ENCODE data around the gene CAMKK1.
A peak's percentile ranks its signal among the peaks of the same experiment; 100 is the strongest.

The CAMKK1 gene

GRCh38 chr17:3925684-3926485, 33.0 kb upstream of the CAMKK1 start:
- no peaks in the 10 kb centered on the region for H3K4me1 ChIP-seq (ENCODE audit: insufficient read depth, low read length)
- no peak overlapping the region for H3K4me3 ChIP-seq (ENCODE audit: low read depth in 1 of 2, low read length in 2 of 2)

GRCh38 chr17:3924512-3925350, 31.9 kb upstream of the CAMKK1 start:
- Histone ChIP-seq H3K9me3 (ENCODE audit: low read length) (no peaks in the 10 kb centered on the region), H3K36me3 (ENCODE audit: insufficient read depth, low read length) (no peaks in the 10 kb centered on the region), H3K27ac (ENCODE audit: low read depth, low read length) (peak overlapping the region; percentile 52), H3K27me3 (ENCODE audit: control insufficient read depth in 1 of 2, insufficient read depth in 2 of 2, low read length in 2 of 2) (no peaks in the 10 kb centered on the region), H3K9ac (ENCODE audit: low read length) (no peak overlapping the region), H3K4me3 (ENCODE audit: low read depth in 1 of 2, low read length in 2 of 2) (no peak overlapping the region), H3K4me1 (ENCODE audit: insufficient read depth, low read length) (no peaks in the 10 kb centered on the region)

More at GRCh38 chr17:3925684-3926485, 33.0 kb upstream of the CAMKK1 start:
- no peaks in the 10 kb centered on the region for H3K27me3 ChIP-seq (ENCODE audit: control insufficient read depth in 1 of 2, insufficient read depth in 2 of 2, low read length in 2 of 2)
- no peak overlapping the region for H3K9ac ChIP-seq (ENCODE audit: low read length)
- no peaks in the 10 kb centered on the region for H3K36me3 ChIP-seq (ENCODE audit: insufficient read depth, low read length)
- H3K27ac ChIP-seq (ENCODE audit: low read depth, low read length): no peak overlapping the region
- H3K9me3 ChIP-seq (ENCODE audit: low read length): no peaks in the 10 kb centered on the region

- Histone ChIP-seq H3K27me3 (ENCODE audit: control insufficient read depth in 1 of 2, insufficient read depth in 2 of 2, low read length in 2 of 2) (no peaks in the 10 kb centered on the region), H3K4me1 (ENCODE audit: insufficient read depth, low read length) (no peaks in the 10 kb centered on the region), H3K9ac (ENCODE audit: low read length) (no peak overlapping the region), H3K4me3 (ENCODE audit: low read depth in 1 of 2, low read length in 2 of 2) (no peak overlapping the region), H3K36me3 (ENCODE audit: insufficient read depth, low read length) (no peaks in the 10 kb centered on the region), H3K27ac (ENCODE audit: low read depth, low read length) (no peak overlapping the region), H3K9me3 (ENCODE audit: low read length) (no peaks in the 10 kb centered on the region)
Measured at GRCh38 chr17:3923466-3924190, 30.8 kb upstream of the CAMKK1 start.

GRCh38 chr17:3922765-3923164, 29.9 kb upstream of the CAMKK1 start:
- Histone ChIP-seq H3K9ac (ENCODE audit: low read length) (no peak overlapping the region), H3K36me3 (ENCODE audit: insufficient read depth, low read length) (no peaks in the 10 kb centered on the region), H3K27me3 (ENCODE audit: control insufficient read depth in 1 of 2, insufficient read depth in 2 of 2, low read length in 2 of 2) (no peaks in the 10 kb centered on the region), H3K9me3 (ENCODE audit: low read length) (no peaks in the 10 kb centered on the region), H3K4me1 (ENCODE audit: insufficient read depth, low read length) (no peaks in the 10 kb centered on the region), H3K4me3 (ENCODE audit: low read depth in 1 of 2, low read length in 2 of 2) (no peak overlapping the region), H3K27ac (ENCODE audit: low read depth, low read length) (no peak overlapping the region)

GRCh38 chr17:3921502-3922319, 28.9 kb upstream of the CAMKK1 start:
- H3K9me3 ChIP-seq (ENCODE audit: low read length): no peaks in the 10 kb centered on the region
- H3K27me3 ChIP-seq (ENCODE audit: control insufficient read depth in 1 of 2, insufficient read depth in 2 of 2, low read length in 2 of 2): no peaks in the 10 kb centered on the region
- H3K27ac ChIP-seq (ENCODE audit: low read depth, low read length): no peak overlapping the region
- H3K4me3 ChIP-seq (ENCODE audit: low read depth in 1 of 2, low read length in 2 of 2): no peak overlapping the region
- H3K36me3 ChIP-seq (ENCODE audit: insufficient read depth, low read length): no peaks in the 10 kb centered on the region
- no peaks in the 10 kb centered on the region for H3K4me1 ChIP-seq (ENCODE audit: insufficient read depth, low read length)
- no peak overlapping the region for H3K9ac ChIP-seq (ENCODE audit: low read length)

- Histone ChIP-seq H3K27ac (ENCODE audit: low read depth, low read length) (no peak overlapping the region), H3K9me3 (ENCODE audit: low read length) (no peaks in the 10 kb centered on the region)
Measured at GRCh38 chr17:3921006-3921405, 28.2 kb upstream of the CAMKK1 start.

GRCh38 chr17:3919123-3919624, 26.3 kb upstream of the CAMKK1 start:
- H3K27me3 ChIP-seq (ENCODE audit: control insufficient read depth in 1 of 2, insufficient read depth in 2 of 2, low read length in 2 of 2): no peaks in the 10 kb centered on the region
- H3K9ac ChIP-seq (ENCODE audit: low read length): no peak overlapping the region
- no peak overlapping the region for H3K4me3 ChIP-seq (ENCODE audit: low read depth in 1 of 2, low read length in 2 of 2)
- no peaks in the 10 kb centered on the region for H3K36me3 ChIP-seq (ENCODE audit: insufficient read depth, low read length)
- no peaks in the 10 kb centered on the region for H3K4me1 ChIP-seq (ENCODE audit: insufficient read depth, low read length)
- H3K9me3 ChIP-seq (ENCODE audit: low read length): no peaks in the 10 kb centered on the region
- H3K27ac ChIP-seq (ENCODE audit: low read depth, low read length): peak overlapping the region; percentile 76

More at GRCh38 chr17:3921006-3921405, 28.2 kb upstream of the CAMKK1 start:
- Histone ChIP-seq H3K36me3 (ENCODE audit: insufficient read depth, low read length) (no peaks in the 10 kb centered on the region), H3K9ac (ENCODE audit: low read length) (no peak overlapping the region), H3K27me3 (ENCODE audit: control insufficient read depth in 1 of 2, insufficient read depth in 2 of 2, low read length in 2 of 2) (no peaks in the 10 kb centered on the region), H3K4me3 (ENCODE audit: low read depth in 1 of 2, low read length in 2 of 2) (no peak overlapping the region), H3K4me1 (ENCODE audit: insufficient read depth, low read length) (no peaks in the 10 kb centered on the region)

- H3K4me1 ChIP-seq (ENCODE audit: insufficient read depth, low read length): peaks cover 3% of the 10 kb centered on the region
- H3K9me3 ChIP-seq (ENCODE audit: low read length): no peaks in the 10 kb centered on the region
- no peaks in the 10 kb centered on the region for H3K36me3 ChIP-seq (ENCODE audit: insufficient read depth, low read length)
- H3K4me3 ChIP-seq (ENCODE audit: low read depth in 1 of 2, low read length in 2 of 2): no peak overlapping the region
- H3K27ac ChIP-seq (ENCODE audit: low read depth, low read length): peak overlapping the region; percentile 76
- no peak overlapping the region for H3K9ac ChIP-seq (ENCODE audit: low read length)
- no peaks in the 10 kb centered on the region for H3K27me3 ChIP-seq (ENCODE audit: control insufficient read depth in 1 of 2, insufficient read depth in 2 of 2, low read length in 2 of 2)
Measured at GRCh38 chr17:3918372-3919122, 25.7 kb upstream of the CAMKK1 start.

GRCh38 chr17:3917391-3917931, 24.6 kb upstream of the CAMKK1 start:
- Histone ChIP-seq H3K9me3 (ENCODE audit: low read length) (no peaks in the 10 kb centered on the region), H3K27me3 (ENCODE audit: control insufficient read depth in 1 of 2, insufficient read depth in 2 of 2, low read length in 2 of 2) (no peaks in the 10 kb centered on the region), H3K9ac (ENCODE audit: low read length) (no peak overlapping the region), H3K36me3 (ENCODE audit: insufficient read depth, low read length) (no peaks in the 10 kb centered on the region), H3K4me3 (ENCODE audit: low read depth in 1 of 2, low read length in 2 of 2) (no peak overlapping the region), H3K4me1 (ENCODE audit: insufficient read depth, low read length) (peaks cover 5% of the 10 kb centered on the region), H3K27ac (ENCODE audit: low read depth, low read length) (peak overlapping the region; percentile 22)

- no peaks in the 10 kb centered on the region for H3K27me3 ChIP-seq (ENCODE audit: control insufficient read depth in 1 of 2, insufficient read depth in 2 of 2, low read length in 2 of 2)
- H3K9ac ChIP-seq (ENCODE audit: low read length): no peak overlapping the region
- H3K27ac ChIP-seq (ENCODE audit: low read depth, low read length): peak overlapping the region; percentile 68
- no peaks in the 10 kb centered on the region for H3K9me3 ChIP-seq (ENCODE audit: low read length)
- peaks cover 5% of the 10 kb centered on the region for H3K4me1 ChIP-seq (ENCODE audit: insufficient read depth, low read length)
- H3K36me3 ChIP-seq (ENCODE audit: insufficient read depth, low read length): no peaks in the 10 kb centered on the region
- H3K4me3 ChIP-seq (ENCODE audit: low read depth in 1 of 2, low read length in 2 of 2): no peak overlapping the region
Measured at GRCh38 chr17:3916825-3917224, 24.0 kb upstream of the CAMKK1 start.

Measured in muscle layer of colon (tissue), 2 donors.